Retinal pigment epithelial cell (primary cell): Measurements from ENCODE around the gene CEP57.
"Not testable (repeated sequence)": the region's sequence is repeated elsewhere in the genome, so short reads cannot be mapped to it uniquely, and the experiment has no call there.

Experiments used
- DNase-seq: peaks from one replicate; pipeline ENCODE4 v3.0.0-alpha.2; 2010; ENCODE audit warnings: low read depth
- H3K4me3 ChIP-seq: 2 replicates; pipeline ENCODE4 v1.5.1; 2011; ENCODE audit warnings: mild to moderate bottlenecking, low read length, control low read depth, moderate library complexity
- TF ChIP-seq, protein P1 (sequence below): conservative IDR thresholded peaks from 2 replicates; pipeline ENCODE4 v1.5.1; 2011; ENCODE audit warnings: low read depth, low read length, control low read depth, inconsistent platforms

The CEP57 gene

DNA sequence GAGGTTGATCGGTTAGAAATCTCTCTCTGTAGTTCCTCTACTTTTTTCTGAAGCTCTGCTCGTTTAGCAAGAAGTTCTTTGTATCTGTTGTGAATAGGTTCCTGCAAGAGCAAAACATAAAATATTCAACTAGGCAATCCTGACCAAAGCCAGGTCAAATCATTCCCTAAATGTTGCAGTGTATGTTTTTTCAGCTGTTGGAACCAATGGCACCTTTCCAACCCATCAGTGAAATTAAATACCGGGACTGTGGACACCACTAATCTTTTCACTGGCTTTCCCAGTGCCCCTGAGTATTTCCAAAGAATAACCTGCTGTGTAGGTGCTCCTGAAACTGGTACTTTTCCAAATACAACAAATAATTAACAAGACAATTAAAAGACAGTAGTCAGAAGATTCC is 45.1 kb downstream of the CEP57 start:
- TF ChIP-seq, protein P1, sequence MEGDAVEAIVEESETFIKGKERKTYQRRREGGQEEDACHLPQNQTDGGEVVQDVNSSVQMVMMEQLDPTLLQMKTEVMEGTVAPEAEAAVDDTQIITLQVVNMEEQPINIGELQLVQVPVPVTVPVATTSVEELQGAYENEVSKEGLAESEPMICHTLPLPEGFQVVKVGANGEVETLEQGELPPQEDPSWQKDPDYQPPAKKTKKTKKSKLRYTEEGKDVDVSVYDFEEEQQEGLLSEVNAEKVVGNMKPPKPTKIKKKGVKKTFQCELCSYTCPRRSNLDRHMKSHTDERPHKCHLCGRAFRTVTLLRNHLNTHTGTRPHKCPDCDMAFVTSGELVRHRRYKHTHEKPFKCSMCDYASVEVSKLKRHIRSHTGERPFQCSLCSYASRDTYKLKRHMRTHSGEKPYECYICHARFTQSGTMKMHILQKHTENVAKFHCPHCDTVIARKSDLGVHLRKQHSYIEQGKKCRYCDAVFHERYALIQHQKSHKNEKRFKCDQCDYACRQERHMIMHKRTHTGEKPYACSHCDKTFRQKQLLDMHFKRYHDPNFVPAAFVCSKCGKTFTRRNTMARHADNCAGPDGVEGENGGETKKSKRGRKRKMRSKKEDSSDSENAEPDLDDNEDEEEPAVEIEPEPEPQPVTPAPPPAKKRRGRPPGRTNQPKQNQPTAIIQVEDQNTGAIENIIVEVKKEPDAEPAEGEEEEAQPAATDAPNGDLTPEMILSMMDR = no peak
- DNase-seq = no peak
- H3K4me3 ChIP-seq = no peak overlapping the region

DNA sequence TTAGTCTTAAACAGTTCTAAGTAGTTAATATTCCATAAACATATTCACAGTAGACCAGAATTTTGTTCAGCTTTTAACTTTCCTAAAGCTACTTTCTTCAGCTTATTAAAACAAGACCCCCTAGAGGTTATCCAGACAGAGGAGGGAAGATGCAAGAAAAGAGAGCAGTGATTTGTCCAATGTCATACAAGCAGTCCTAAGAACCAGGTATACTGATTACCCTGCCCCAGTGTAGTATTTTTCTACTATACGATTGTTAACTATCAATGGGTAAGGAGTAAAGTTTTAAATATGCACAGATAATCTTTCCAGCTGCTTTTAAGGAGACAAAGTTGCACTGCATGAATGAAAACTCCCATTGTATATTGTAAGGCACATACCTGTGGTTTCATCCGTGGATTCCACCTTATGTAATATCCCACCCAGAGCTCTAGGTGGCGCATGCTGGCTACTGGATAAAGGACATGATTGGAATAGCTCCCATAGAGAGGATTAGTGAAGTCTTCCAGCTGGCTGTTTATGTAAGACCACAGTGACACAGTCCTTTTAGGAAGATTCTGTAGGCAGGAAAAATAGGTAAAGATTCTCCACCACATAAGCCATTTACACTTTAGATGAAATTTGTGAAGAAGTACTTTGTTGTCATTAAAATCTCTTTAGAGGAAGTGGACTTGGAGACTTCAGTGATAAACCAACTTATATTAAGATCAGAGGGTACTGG is 45.6 kb downstream of the CEP57 start:
- TF ChIP-seq, protein P1 = peak; percentile 94
- peak; percentile 84 for DNase-seq
- H3K4me3 ChIP-seq = no peak overlapping the region

DNA sequence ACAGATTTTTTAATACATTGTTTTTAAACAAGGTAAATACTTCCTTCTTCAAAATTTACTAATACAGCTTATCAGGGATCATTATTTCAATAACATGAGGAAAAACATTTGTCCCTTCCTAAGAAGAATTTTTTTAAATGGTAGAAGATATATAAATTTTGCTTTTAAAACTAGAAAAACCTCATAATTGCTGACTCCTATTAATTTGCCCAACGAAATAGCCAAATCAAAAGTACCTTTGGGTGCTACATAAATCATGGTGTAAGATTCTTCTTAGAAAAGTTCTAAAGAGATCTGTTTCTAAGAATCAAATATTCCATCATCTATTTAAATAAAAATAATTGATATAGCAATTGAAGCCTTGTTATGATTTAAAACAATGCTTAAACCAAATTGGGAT is 54.9 kb downstream of the CEP57 start:
- H3K4me3 ChIP-seq = no peak overlapping the region
- no peak for DNase-seq
- TF ChIP-seq, protein P1 = no peak

DNA sequence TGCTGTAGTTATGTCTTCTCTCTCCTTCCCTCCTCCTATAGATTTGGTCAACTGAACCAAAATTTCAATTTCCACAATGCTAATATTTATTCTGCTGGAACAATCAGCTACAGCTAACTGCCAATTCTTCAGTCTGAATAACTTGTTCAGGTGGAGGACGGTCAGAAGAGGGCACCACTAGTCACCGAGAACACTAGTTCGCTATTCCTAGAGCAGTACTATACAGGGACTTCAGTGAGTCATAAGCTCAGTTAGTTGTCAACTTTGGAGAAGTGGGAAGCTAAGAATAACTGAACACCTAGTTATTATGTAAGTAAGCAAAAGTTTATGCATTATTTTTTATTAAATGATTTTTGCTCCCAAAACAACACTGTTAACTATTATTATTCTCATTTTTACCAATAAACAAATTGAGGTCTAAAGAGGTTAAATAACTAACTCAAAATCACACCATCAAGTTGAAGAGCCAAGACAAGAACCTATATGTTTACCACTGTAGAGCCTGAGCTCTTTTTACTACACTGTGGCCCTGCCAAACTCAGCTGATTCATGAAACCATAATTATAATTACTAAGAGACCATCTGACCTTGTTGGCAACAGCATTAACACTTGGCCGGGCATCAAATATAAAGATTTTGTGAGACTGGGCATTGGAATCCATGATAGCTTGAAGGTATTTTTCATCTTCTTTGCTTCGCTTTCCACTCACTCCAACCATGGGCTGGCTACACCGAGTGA is 59.0 kb downstream of the CEP57 start:
- TF ChIP-seq, protein P1 = peak; percentile 69
- no peak overlapping the region for H3K4me3 ChIP-seq
- peak; percentile 79 for DNase-seq

DNA sequence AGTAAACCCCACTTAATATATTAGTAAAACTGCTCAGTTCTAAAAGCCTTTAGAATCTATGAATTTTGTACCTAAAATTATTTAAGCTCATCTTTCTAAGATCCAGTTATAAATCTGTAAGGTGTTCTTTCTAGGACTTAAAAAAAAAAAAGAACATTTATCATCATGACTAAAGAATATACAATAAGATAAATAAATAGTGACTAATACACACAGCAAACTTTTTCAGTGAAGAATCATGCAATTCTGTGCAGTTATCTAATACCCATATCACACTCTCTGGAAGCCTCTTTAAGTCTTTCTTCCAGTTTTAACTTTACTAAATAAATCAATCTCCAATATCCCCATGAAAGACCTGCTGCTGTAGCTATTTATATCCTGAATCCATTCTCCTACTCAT is 59.8 kb downstream of the CEP57 start:
- no peak for DNase-seq
- TF ChIP-seq, protein P1 = no peak
- H3K4me3 ChIP-seq = no peak overlapping the region

DNA sequence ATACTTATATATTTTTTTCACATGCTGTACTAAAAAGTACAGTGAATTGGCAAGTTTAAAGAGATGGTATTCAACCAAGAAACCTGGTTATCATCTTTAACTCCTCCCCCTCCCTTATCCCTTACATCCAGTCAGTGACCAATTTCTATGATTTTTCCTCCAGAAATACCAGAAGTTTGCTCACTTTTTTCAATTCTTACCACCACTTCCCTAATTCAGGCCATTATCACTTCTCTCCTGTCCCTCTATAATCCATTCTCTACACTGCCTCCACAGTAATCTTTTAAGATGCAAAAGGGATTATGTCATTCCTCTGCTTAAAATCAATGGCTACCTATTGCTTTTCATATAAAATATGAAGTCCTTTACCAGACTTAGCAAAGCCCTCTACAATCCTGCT is 62.8 kb downstream of the CEP57 start:
- H3K4me3 ChIP-seq = no peak overlapping the region
- no peak for DNase-seq
- TF ChIP-seq, protein P1 = no peak

DNA sequence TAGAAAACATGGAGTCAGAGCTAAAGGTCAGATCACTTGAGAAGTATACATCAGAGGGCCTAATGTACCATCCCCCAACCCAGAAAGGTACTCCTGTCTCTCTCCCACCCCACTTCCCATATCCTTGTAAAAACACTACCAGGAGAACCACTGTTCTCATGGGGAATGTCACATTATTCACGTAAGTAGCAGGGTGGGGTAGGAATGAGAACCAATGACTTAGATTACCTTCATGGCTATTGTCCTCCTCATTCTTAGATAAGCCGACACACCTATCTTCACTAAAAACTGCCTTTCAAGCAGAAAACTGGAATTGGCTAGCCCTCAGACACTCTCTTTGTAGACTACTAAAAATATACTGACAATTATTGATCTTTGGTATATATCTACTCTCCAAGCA is 63.6 kb downstream of the CEP57 start:
- no peak overlapping the region for H3K4me3 ChIP-seq
- TF ChIP-seq, protein P1 = no peak

DNA sequence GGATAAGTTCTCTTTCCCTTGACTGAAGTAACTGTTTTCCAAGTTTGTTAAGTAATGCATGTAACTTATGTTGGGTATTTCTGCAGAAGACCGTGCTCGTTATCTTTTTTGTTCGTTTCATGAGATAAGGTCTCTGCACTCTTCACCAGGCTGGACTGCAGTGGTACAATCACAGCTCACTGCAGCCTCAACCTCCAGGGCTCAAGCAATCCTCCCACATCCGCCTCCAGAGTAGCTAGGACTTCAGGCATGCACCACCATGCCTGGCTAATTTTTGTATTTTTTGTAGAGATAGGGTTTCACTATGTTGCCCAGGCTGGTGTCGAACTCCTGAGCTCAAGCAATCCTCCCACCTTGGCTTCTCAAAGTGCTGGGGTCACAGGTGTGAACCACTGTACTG is 64.1 kb downstream of the CEP57 start:
- not testable (repeated sequence) for H3K4me3 ChIP-seq, DNase-seq

More for the DNA sequence above, 63.6 kb downstream of the CEP57 start:
- no peak for DNase-seq

DNA sequence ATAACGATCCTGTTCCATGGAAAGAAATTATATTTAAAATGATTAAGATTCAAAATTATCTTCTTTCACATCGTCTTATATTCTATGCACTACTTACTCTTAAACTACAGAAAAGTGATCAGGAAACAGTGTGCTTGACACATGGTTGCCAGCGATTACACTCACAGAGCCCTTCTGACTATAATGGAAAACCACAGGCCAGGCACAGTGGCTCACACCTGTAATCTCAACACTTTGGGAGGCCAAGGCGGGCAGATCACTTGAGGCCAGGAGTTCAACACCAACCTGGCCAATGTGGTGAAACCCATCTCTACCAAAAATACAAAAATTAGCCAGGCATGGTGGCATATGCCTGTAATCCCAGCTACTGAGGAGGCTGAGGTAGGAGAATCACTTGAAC is 69.7 kb downstream of the CEP57 start:
- DNase-seq = not testable (repeated sequence)

More for the DNA sequence above, 69.7 kb downstream of the CEP57 start:
- H3K4me3 ChIP-seq = not testable (repeated sequence)
